H1 (cell line): Measurements from ENCODE around the gene IQCM. TPM values are rescaled to one million over a fixed set of nuclear protein-coding genes. Genes with fewer than 3 reads are reported as not detected.

Experiments used
- CTCF ChIA-PET: fragments of 300-600 bp; sonication (Branson Sonifier 250); formaldehyde crosslinking; loops from one replicate; lab custom pipeline; 2021; ENCODE audit not compliant: partially characterized antibody; lab: Charles Lee
- POLR2A ChIA-PET: fragments of 300-600 bp; sonication (Branson Sonifier 250); formaldehyde crosslinking; loops from one replicate; lab custom pipeline; 2021; ENCODE audit warnings: inconsistent platforms; ENCODE audit not compliant: partially characterized antibody; lab: Charles Lee
- DNase-seq, 2 experiments: peaks; one replicate each; pipeline versions ENCODE4 v3.0.0 to v3.0.0-alpha.2; 2010 to 2022; ENCODE audit warnings: low spot score in 2 of 2, low read depth in 1 of 2, mixed read lengths in 1 of 2
- FAIRE-seq: peaks from 2 replicates; lab custom pipeline; 2011; peaks lifted over from hg19 to GRCh38; lab: Jason Lieb, UNC
- H2AFZ ChIP-seq: 2 replicates; pipeline ENCODE4 v1.8.1; 2012; ENCODE audit warnings: low read length, inconsistent platforms
- H2AK5ac ChIP-seq: 2 replicates; pipeline ENCODE4 v1.6.1; 2013; ENCODE audit warnings: low read depth, low read length
- H2BK120ac ChIP-seq: replicated peaks from 2 replicates; pipeline ENCODE3; 2013; ENCODE audit warnings: low read depth, low read length, inconsistent platforms
- H2BK12ac ChIP-seq: 2 replicates; pipeline ENCODE4 v1.6.1; 2013; ENCODE audit warnings: low read depth, low read length
- H2BK15ac ChIP-seq: 2 replicates; pipeline ENCODE4 v1.6.1; 2013; ENCODE audit warnings: low read length
- H2BK20ac ChIP-seq: 2 replicates; pipeline ENCODE4 v1.6.1; 2013; ENCODE audit warnings: low read length
- H2BK5ac ChIP-seq: 2 replicates; pipeline ENCODE4 v1.6.1; 2013; ENCODE audit warnings: low read depth, low read length
- H3K14ac ChIP-seq: 2 replicates; pipeline ENCODE4 v1.6.1; 2013; ENCODE audit warnings: inconsistent platforms; ENCODE audit not compliant: insufficient read length
- H3K18ac ChIP-seq: 2 replicates; pipeline ENCODE4 v1.6.1; 2013; ENCODE audit warnings: low read length; ENCODE audit errors: extremely low read depth
- H3K23ac ChIP-seq: 2 replicates; pipeline ENCODE4 v1.6.1; 2013; ENCODE audit warnings: inconsistent platforms; ENCODE audit not compliant: insufficient read length
- H3K23me2 ChIP-seq: 2 replicates; pipeline ENCODE4 v1.6.1; 2013; ENCODE audit warnings: low read depth, low read length
- H3K27ac ChIP-seq: 2 replicates; pipeline ENCODE4 v1.6.1; 2011; ENCODE audit warnings: low read depth, low read length, inconsistent platforms
- H3K27me3 ChIP-seq, 4 experiments: replicated peaks in 1 of 4; 1 replicate in 1 of 4; 2 replicates in 3 of 4; pipeline versions ENCODE4 v1.6.1 to v1.8.1; 2011 to 2013; ENCODE audit warnings: low read length in 3 of 4, mild to moderate bottlenecking in 3 of 4, inconsistent platforms in 2 of 4, mixed read lengths in 2 of 4, moderate library complexity in 1 of 4; ENCODE audit not compliant: control insufficient read depth in 3 of 4, insufficient read depth in 3 of 4; ENCODE audit errors: extremely low read depth in 1 of 4
- H3K36me3 ChIP-seq, 4 experiments: 2 replicates each; pipeline versions ENCODE4 v1.6.1 to v1.8.1; 2011 to 2013; ENCODE audit warnings: mild to moderate bottlenecking in 4 of 4, low read length in 3 of 4, moderate library complexity in 2 of 4, control low read depth in 1 of 4, inconsistent platforms in 1 of 4; ENCODE audit not compliant: insufficient read depth in 4 of 4, control insufficient read depth in 2 of 4
- H3K4ac ChIP-seq: replicated peaks from 2 replicates; pipeline ENCODE3; 2013; ENCODE audit warnings: low read length, low read depth, mixed read lengths, inconsistent platforms; ENCODE audit not compliant: insufficient read length
- H3K4me1 ChIP-seq, 4 experiments: replicated peaks in 1 of 4; 1 replicate in 1 of 4; 2 replicates in 3 of 4; pipeline versions ENCODE4 v1.6.1 to v1.8.1; 2011 to 2013; ENCODE audit warnings: low read length in 3 of 4, inconsistent platforms in 2 of 4, mixed read lengths in 1 of 4; ENCODE audit not compliant: insufficient read depth in 4 of 4, control insufficient read depth in 3 of 4
- H3K4me2 ChIP-seq, 2 experiments: 2 replicates each; pipeline versions ENCODE4 v1.6.1 to v1.8.1; 2011 to 2013; ENCODE audit warnings: low read depth in 2 of 2, low read length in 2 of 2, control low read depth in 1 of 2, inconsistent platforms in 1 of 2, mild to moderate bottlenecking in 1 of 2; ENCODE audit not compliant: insufficient read depth in 1 of 2
- H3K4me3 ChIP-seq, 4 experiments: fragments of 200-600, 300-600 bp in 1 of 4; sonication (generic), shearing (Covaris generic), sonication (Bioruptor Twin) in 1 of 4; 2 replicates each; pipeline versions ENCODE4 v1.5.1 to v1.8.1; 2011 to 2016; ENCODE audit warnings: low read length in 4 of 4, low read depth in 3 of 4, control low read depth in 2 of 4, inconsistent platforms in 2 of 4, mild to moderate bottlenecking in 2 of 4, mixed read lengths in 1 of 4, moderate library complexity in 1 of 4; ENCODE audit not compliant: insufficient read depth in 2 of 4; ENCODE audit errors: extremely low read depth in 1 of 4
- H3K56ac ChIP-seq: replicated peaks from 2 replicates; pipeline ENCODE3; 2013; ENCODE audit warnings: low read depth, mild to moderate bottlenecking, mixed read lengths, low read length, inconsistent platforms; ENCODE audit not compliant: insufficient read length
- H3K79me1 ChIP-seq: 2 replicates; pipeline ENCODE4 v1.6.1; 2013; ENCODE audit warnings: low read depth, low read length, control low read depth
- H3K79me2 ChIP-seq, 2 experiments: 2 replicates each; pipeline versions ENCODE4 v1.6.1 to v1.8.1; 2012 to 2013; ENCODE audit warnings: low read length in 2 of 2, mild to moderate bottlenecking in 2 of 2, inconsistent platforms in 1 of 2; ENCODE audit not compliant: insufficient read depth in 2 of 2, control insufficient read depth in 1 of 2
- H3K9ac ChIP-seq, 4 experiments: replicated peaks in 1 of 4; 1 replicate in 1 of 4; 2 replicates in 3 of 4; pipeline versions ENCODE4 v1.6.1 to v1.8.1; 2011 to 2013; ENCODE audit warnings: low read depth in 3 of 4, low read length in 3 of 4, control low read depth in 2 of 4, mild to moderate bottlenecking in 2 of 4, moderate library complexity in 2 of 4, inconsistent platforms in 1 of 4; ENCODE audit errors: extremely low read depth in 1 of 4
- H3K9me3 ChIP-seq, 2 experiments: 2 replicates each; pipeline versions ENCODE4 v1.6.1 to v1.8.1; 2012 to 2013; ENCODE audit warnings: mild to moderate bottlenecking in 2 of 2, moderate library complexity in 2 of 2, control low read depth in 1 of 2, inconsistent platforms in 1 of 2, low read depth in 1 of 2, low read length in 1 of 2, mixed read lengths in 1 of 2; ENCODE audit not compliant: insufficient read depth in 2 of 2
- H4K20me1 ChIP-seq, 2 experiments: replicated peaks in 1 of 2; 2 replicates each; pipeline versions ENCODE3 to v1.8.1; 2011 to 2013; ENCODE audit warnings: inconsistent platforms in 2 of 2, low read length in 2 of 2, mild to moderate bottlenecking in 1 of 2; ENCODE audit not compliant: insufficient read depth in 2 of 2, control insufficient read depth in 1 of 2
- H4K5ac ChIP-seq: 2 replicates; pipeline ENCODE4 v1.6.1; 2013; ENCODE audit warnings: low read length, low read depth, mixed read lengths, inconsistent platforms; ENCODE audit not compliant: insufficient read length
- H4K8ac ChIP-seq: 2 replicates; pipeline ENCODE4 v1.8.0; 2013; ENCODE audit warnings: mild to moderate bottlenecking, moderate library complexity, low read length, inconsistent platforms; ENCODE audit not compliant: insufficient read depth; ENCODE audit errors: extremely low read depth
- H4K91ac ChIP-seq: replicated peaks from 2 replicates; pipeline ENCODE3; 2013; ENCODE audit warnings: low read length, mixed read lengths, inconsistent platforms; ENCODE audit not compliant: insufficient read length
- WGBS, 2 experiments: shearing (Covaris generic) in 1 of 2; methylation state at CpG; one replicate each; pipeline versions ENCODE4 v1.1.6 to v1.1.7; 2013 to 2015; ENCODE audit warnings: low lambda C conversion rate in 2 of 2, mixed read lengths in 2 of 2, inconsistent platforms in 1 of 2, low coverage in 1 of 2, missing lambda C conversion rate in 1 of 2; ENCODE audit not compliant: insufficient replicate concordance in 2 of 2, insufficient coverage in 1 of 2, insufficient read length in 1 of 2; ENCODE audit errors: extremely low coverage in 1 of 2, missing lambda C conversion rate in 1 of 2; 5-methylcytosine and 5-hydroxymethylcytosine counted together
- polyA plus RNA-seq, 7 experiments: library from polyadenylated mRNA; depleted of rRNA in 3 of 7; stranded (reverse) in 5 of 7; unstranded in 2 of 7; fragments of >200 nt in 5 of 7; fragments of 200-250 nt in 2 of 7; gene quantifications; 1 replicate in 5 of 7; 2 replicates in 1 of 7; 4 replicates in 1 of 7; pipeline versions ENCODE4 v1.2.1 to v1.2.3, GENCODE V29; 2011 to 2013; ENCODE audit warnings: missing spikeins in 2 of 7, mixed read lengths in 2 of 7
- total RNA-seq: library from RNA; stranded (reverse); fragmentation: NEBNext Ultra II Directional; extraction: Animal tissue kit (Norgen Biotek cat#: 25700); gene quantifications from 2 replicates; pipeline ENCODE4 v1.2.1, GENCODE V29; 2021
- TF ChIP-seq, protein P1 (sequence below): IDR thresholded peaks from 2 replicates; pipeline ENCODE4 v1.6.1; 2012; ENCODE audit warnings: inconsistent platforms

The IQCM gene
- total and polyA plus RNA-seq, 2 of the 8 experiments (the other 6 are each of a cell fraction or from before 2014, with no cell fraction given), result not detected

DNA sequence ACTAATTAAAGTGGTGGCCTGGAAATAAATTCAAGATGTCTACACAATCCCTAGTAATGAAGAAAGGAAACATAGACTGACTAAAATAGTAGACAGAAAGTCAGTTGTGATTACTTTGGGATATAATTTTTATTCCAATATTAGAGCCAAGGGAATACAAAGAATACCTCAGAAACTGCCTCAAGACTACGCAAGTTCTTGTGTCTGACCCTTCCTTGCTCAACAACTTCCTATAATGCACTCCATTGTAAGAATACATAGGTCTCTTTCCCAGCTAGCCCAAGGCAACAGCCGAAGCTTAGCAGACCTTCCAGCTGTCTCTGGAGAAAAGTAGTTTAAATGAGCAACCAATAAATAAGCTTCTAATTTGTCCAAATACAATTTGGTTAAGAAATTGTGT is 315.9 kb downstream of the IQCM start:
- Histone ChIP-seq H4K5ac (no peak overlapping the region), H3K27ac (no peak overlapping the region), H3K56ac (no peak overlapping the region), H3K9me3 (no peaks in the 10 kb centered on the region), H3K27me3 (no peaks in the 10 kb centered on the region), H4K20me1 (no peaks in the 10 kb centered on the region), H2BK12ac (no peak overlapping the region), H3K23me2 (no peaks in the 10 kb centered on the region), H2BK120ac (no peak overlapping the region), H3K14ac (no peak overlapping the region), H2BK15ac (no peak overlapping the region), H3K18ac (no peak overlapping the region), H3K36me3 (no peaks in the 10 kb centered on the region), H4K91ac (no peak overlapping the region), H3K79me1 (no peaks in the 10 kb centered on the region), H3K4me1 (no peaks in the 10 kb centered on the region), H2AK5ac (no peak overlapping the region), H3K4me3 (no peak overlapping the region), H3K23ac (no peak overlapping the region), H2AFZ (no peak overlapping the region), H2BK5ac (no peak overlapping the region), H3K9ac (no peak overlapping the region), H3K4me2 (no peak overlapping the region), H3K4ac (no peak overlapping the region), H4K8ac (no peak overlapping the region), H3K79me2 (no peaks in the 10 kb centered on the region), H2BK20ac (no peak overlapping the region)
- DNase-seq (no peak), FAIRE-seq (no peak)
- POLR2A ChIA-PET, result no interaction called here
- 100% methylated on average over 2 of the region's 2 CpGs; no CpG with 5 or more reads in 1 of the 2 experiments for WGBS, 2 experiments
- CTCF ChIA-PET, result no interaction called here
- TF ChIP-seq, protein P1, sequence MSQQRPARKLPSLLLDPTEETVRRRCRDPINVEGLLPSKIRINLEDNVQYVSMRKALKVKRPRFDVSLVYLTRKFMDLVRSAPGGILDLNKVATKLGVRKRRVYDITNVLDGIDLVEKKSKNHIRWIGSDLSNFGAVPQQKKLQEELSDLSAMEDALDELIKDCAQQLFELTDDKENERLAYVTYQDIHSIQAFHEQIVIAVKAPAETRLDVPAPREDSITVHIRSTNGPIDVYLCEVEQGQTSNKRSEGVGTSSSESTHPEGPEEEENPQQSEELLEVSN, result no peak
